Measurements from ENCODE around the gene KLHDC9. TPM values are rescaled to one million over a fixed set of nuclear protein-coding genes. Genes with fewer than 3 reads are reported as not detected.
A peak's percentile ranks its signal among the peaks of the same experiment; 100 is the strongest.

Gene KLHDC9
- total and polyA plus RNA-seq, 4 donors: 0.78 to 14.8 (median 5.2) TPM

DNA sequence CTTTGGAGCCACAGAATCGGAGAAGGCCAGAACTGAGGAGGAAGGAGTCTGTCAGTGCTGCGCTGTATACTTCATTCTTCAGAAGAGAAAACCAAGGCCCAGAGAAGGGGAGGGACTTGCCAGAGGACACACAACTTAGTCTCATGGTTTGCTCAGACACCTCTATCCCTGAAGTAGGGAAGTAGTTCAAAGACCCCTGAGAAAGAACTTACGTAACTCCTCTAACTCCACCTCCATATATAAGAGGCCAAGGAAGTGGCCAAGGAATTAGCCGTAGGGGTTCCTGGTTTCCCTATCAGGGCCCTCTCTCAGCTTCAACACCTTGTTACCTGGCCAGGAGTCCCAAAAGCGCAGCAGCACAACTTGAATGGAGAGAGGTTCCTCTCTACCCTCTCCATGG, 8.2 kb upstream of the KLHDC9 start:
- Histone ChIP-seq H3K4me3 (ENCODE audit: low read length in 2 of 2) (no peak overlapping the region), H3K4me1 (ENCODE audit: control insufficient read depth in 1 of 2, insufficient read depth in 2 of 2, low read length in 2 of 2) (no peaks in the 10 kb centered on the region), H3K36me3 (ENCODE audit: control insufficient read depth in 1 of 2, insufficient read depth in 2 of 2, low read length in 1 of 2) (no peaks in the 10 kb centered on the region), H3K27ac (ENCODE audit: low read depth in 1 of 2, low read length in 2 of 2) (no peak overlapping the region), H3K27me3 (ENCODE audit: control insufficient read depth in 1 of 2, insufficient read depth in 2 of 2, low read length in 1 of 2) (no peaks in the 10 kb centered on the region), H3K9me3 (ENCODE audit: control insufficient read depth, low read length) (no peaks in the 10 kb centered on the region)
- WGBS, 2 donors: 96% methylated on average over 5 of the region's 5 CpGs
- ATAC-seq (ENCODE audit: low FRiP score): no peak
- no peak for DNase-seq
- intact Hi-C loops (cut with DNase I): loop anchor here in 1 of 2 donors (5.0 kb wide), 1 partner anchor 93 kb away; no protein-coding TSS in a partner anchor

DNA sequence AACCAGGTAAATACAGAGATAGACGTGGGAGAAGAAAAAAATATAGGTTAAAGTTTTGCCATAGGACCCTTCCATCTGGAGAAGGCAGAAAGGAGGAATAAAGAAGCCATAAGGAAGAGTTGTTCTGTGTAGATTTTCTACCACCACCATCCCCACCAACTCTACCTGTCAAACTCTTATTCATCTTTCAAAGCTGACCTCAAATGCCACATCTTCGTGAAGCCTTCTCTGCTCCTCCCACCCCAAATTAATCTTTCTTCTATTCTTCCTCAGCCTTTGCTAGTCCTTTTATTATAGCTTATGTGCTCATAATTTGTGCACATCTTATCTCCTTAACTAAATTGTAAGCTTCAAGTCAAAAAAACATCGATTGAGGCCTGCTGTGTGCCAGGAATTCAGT, 7.5 kb upstream of the KLHDC9 start:
- DNase-seq (no peak), ATAC-seq (ENCODE audit: low FRiP score) (no peak)
- intact Hi-C loops (cut with DNase I): loop anchor here in 1 of 2 donors (5.0 kb wide), 1 partner anchor 93 kb away; no protein-coding TSS in a partner anchor

DNA sequence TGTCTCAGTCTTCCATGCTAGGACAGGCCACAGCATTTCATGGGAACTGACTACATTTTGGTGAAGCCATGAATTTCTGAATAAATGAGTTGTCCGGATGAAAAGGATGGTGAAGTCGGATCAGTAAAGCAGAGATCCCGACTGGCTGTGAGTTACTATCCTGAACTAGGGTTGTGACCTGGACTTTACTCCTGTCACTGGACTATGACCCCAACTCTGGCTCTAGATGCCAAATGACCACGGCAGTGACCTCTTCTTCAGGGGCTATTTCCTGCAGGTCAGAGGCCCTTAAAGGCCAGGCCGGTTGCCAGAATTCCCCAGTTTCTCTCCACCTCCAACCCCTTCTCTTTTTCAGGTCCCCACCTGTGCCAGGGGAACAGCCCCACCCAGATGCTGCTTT, 7.1 kb upstream of the KLHDC9 start:
- no peak overlapping the region for H3K4me3 ChIP-seq (ENCODE audit: low read length in 2 of 2)
- WGBS, 2 donors: 82 to 86% methylated on average over 5 of the region's 5 CpGs
- H3K36me3 ChIP-seq (ENCODE audit: control insufficient read depth in 1 of 2, insufficient read depth in 2 of 2, low read length in 1 of 2): no peaks in the 10 kb centered on the region
- H3K9me3 ChIP-seq (ENCODE audit: control insufficient read depth, low read length): no peaks in the 10 kb centered on the region
- H3K27ac ChIP-seq (ENCODE audit: low read depth in 1 of 2, low read length in 2 of 2): no peak overlapping the region
- DNase-seq (no peak), ATAC-seq (ENCODE audit: low FRiP score) (no peak)
- H3K27me3 ChIP-seq (ENCODE audit: control insufficient read depth in 1 of 2, insufficient read depth in 2 of 2, low read length in 1 of 2): no peaks in the 10 kb centered on the region
- no peaks in the 10 kb centered on the region for H3K4me1 ChIP-seq (ENCODE audit: control insufficient read depth in 1 of 2, insufficient read depth in 2 of 2, low read length in 2 of 2)
- intact Hi-C loops (cut with DNase I): loop anchor here in 1 of 2 donors (5.0 kb wide), 1 partner anchor 94 kb away; no protein-coding TSS in a partner anchor

More for the DNA sequence above, 7.5 kb upstream of the KLHDC9 start:
- H3K4me3 ChIP-seq (ENCODE audit: low read length in 2 of 2): no peak overlapping the region
- WGBS, 2 donors: 75 to 80% methylated on average over 3 of the region's 3 CpGs
- H3K36me3 ChIP-seq (ENCODE audit: control insufficient read depth in 1 of 2, insufficient read depth in 2 of 2, low read length in 1 of 2): no peaks in the 10 kb centered on the region
- no peak overlapping the region for H3K27ac ChIP-seq (ENCODE audit: low read depth in 1 of 2, low read length in 2 of 2)
- H3K9me3 ChIP-seq (ENCODE audit: control insufficient read depth, low read length): no peaks in the 10 kb centered on the region
- no peaks in the 10 kb centered on the region for H3K27me3 ChIP-seq (ENCODE audit: control insufficient read depth in 1 of 2, insufficient read depth in 2 of 2, low read length in 1 of 2)
- H3K4me1 ChIP-seq (ENCODE audit: control insufficient read depth in 1 of 2, insufficient read depth in 2 of 2, low read length in 2 of 2): no peaks in the 10 kb centered on the region

DNA sequence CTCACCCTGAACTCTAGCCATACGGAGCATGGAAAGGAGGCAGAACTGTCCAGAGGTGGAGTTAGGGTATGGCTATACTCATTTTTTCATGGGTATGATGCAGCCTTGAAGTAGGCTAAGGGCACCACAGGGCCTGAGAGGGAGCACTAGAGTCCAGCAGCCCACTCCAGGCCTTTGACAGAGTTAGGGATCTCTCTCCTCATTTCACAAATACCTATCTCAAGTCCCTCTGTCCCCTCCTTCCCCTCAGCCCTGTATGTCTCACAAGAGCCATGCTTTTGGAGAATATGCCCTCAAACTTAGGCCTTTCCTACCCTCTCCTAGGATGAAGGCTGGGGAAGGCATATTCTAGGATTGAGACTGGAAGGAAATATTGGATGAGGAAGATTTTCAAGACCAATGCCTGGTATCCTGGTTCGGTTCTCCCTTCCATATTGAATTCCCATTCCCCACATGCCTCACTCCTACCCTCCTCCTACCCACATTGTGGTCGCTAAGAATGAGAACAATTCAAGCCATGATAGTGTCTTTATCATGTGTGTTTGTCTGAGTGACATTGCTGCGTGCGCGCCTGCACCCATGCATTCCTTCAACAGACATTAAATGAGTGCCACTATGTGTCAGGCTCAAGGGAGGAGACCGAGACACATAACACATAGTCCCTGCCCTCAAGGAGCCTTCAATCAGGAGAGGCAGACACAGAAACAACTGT, 6.2 kb upstream of the KLHDC9 start:
- 88 to 92% methylated on average over 7 of the region's 7 CpGs for WGBS, 2 donors
- ATAC-seq (ENCODE audit: low FRiP score) (no peak), DNase-seq (no peak)
- intact Hi-C loops (cut with DNase I): loop anchor here in 1 of 2 donors (5.0 kb wide), 1 partner anchor 95 kb away; no protein-coding TSS in a partner anchor
- H3K27ac ChIP-seq (ENCODE audit: low read depth in 1 of 2, low read length in 2 of 2): no peak overlapping the region
- no peaks in the 10 kb centered on the region for H3K27me3 ChIP-seq (ENCODE audit: control insufficient read depth in 1 of 2, insufficient read depth in 2 of 2, low read length in 1 of 2)
- H3K4me3 ChIP-seq (ENCODE audit: low read length in 2 of 2): no peak overlapping the region
- no peaks in the 10 kb centered on the region for H3K9me3 ChIP-seq (ENCODE audit: control insufficient read depth, low read length)
- no peaks in the 10 kb centered on the region for H3K36me3 ChIP-seq (ENCODE audit: control insufficient read depth in 1 of 2, insufficient read depth in 2 of 2, low read length in 1 of 2)
- no peaks in the 10 kb centered on the region for H3K4me1 ChIP-seq (ENCODE audit: control insufficient read depth in 1 of 2, insufficient read depth in 2 of 2, low read length in 2 of 2)

DNA sequence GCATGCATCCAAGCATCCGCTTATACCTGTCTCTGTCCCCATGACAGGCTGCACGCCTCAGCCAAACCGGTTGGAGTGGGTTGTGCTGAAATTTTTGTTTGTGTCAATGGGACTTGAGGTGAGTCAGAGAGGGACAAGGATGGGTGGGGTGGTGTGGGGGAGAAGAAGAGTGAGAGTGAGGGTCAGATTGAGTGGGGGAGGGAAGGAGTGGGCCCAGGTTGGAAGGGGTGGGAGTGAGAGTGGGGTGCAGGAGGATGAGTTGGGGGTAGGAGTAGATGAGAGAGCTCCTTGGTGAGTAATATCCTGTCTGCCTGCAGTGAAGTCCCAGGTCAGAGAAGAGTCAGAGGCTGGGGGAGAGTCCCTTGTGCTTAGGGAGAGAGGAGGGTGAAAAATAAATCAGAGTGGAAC, 5.5 kb upstream of the KLHDC9 start:
- WGBS, 2 donors: 82 to 90% methylated on average over 3 of the region's 3 CpGs
- Histone ChIP-seq H3K27ac (ENCODE audit: low read depth in 1 of 2, low read length in 2 of 2) (no peak overlapping the region), H3K4me1 (ENCODE audit: control insufficient read depth in 1 of 2, insufficient read depth in 2 of 2, low read length in 2 of 2) (peaks cover 0 to 2% of the 10 kb centered on the region in 2 donors), H3K27me3 (ENCODE audit: control insufficient read depth in 1 of 2, insufficient read depth in 2 of 2, low read length in 1 of 2) (no peaks in the 10 kb centered on the region), H3K36me3 (ENCODE audit: control insufficient read depth in 1 of 2, insufficient read depth in 2 of 2, low read length in 1 of 2) (no peaks in the 10 kb centered on the region), H3K4me3 (ENCODE audit: low read length in 2 of 2) (no peak overlapping the region), H3K9me3 (ENCODE audit: control insufficient read depth, low read length) (no peaks in the 10 kb centered on the region)
- DNase-seq: no peak
- intact Hi-C loops (cut with DNase I): loop anchor here in 1 of 2 donors (5.0 kb wide), 1 partner anchor 95 kb away; no protein-coding TSS in a partner anchor
- ATAC-seq (ENCODE audit: low FRiP score): no peak

DNA sequence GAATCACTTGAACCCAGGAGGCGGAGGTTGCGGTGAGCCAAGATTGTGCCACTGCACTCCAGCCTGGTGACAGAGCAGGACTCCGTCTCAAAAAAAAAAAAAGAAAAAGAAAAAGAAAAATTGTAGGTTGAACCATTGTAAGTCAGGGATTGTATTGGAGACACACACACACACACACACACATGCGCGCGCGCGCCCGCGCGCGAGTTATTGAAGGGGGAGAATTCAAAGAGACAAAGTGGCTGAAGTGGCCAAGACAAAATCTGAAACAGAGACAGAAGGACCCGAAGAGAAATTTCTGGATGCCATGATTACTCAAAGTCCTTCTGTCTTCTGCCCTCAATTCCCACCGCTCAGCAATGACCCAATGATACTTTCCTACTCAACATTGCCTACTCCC, 3.7 kb upstream of the KLHDC9 start:
- 95 to 97% methylated on average over 13 to 14 of the region's 14 CpGs for WGBS, 2 donors
- intact Hi-C loops (cut with DNase I): loop anchor here in 1 of 2 donors (5.0 kb wide), 1 partner anchor 97 kb away; no protein-coding TSS in a partner anchor

DNA sequence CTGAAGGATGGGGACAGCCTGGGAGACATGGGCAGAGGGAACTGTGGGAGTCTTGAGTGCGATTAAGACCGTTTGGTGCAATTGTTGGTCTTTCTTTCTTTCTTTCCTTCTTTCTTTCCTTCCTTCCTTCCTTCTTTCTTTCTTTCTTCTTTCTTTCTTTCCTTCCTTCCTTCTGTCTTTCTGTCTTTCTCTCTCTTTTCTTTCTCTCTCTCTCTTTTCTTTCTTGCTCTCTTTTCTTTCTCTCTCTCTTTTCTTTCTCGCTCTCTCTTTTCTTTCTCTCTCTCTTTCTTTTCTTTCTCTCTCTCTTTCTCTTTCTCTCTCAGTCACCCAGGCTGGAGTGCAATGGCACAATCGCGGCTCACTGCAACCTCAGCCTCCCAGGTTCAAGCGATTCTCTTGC, 2.9 kb upstream of the KLHDC9 start:
- WGBS, 2 donors: 92 to 94% methylated on average over 6 of the region's 6 CpGs
- DNase-seq: no peak
- Histone ChIP-seq H3K9me3 (ENCODE audit: control insufficient read depth, low read length) (no peaks in the 10 kb centered on the region), H3K4me3 (ENCODE audit: low read length in 2 of 2) (no peak overlapping the region), H3K27ac (ENCODE audit: low read depth in 1 of 2, low read length in 2 of 2) (no peak overlapping the region), H3K27me3 (ENCODE audit: control insufficient read depth in 1 of 2, insufficient read depth in 2 of 2, low read length in 1 of 2) (no peaks in the 10 kb centered on the region), H3K36me3 (ENCODE audit: control insufficient read depth in 1 of 2, insufficient read depth in 2 of 2, low read length in 1 of 2) (no peaks in the 10 kb centered on the region), H3K4me1 (ENCODE audit: control insufficient read depth in 1 of 2, insufficient read depth in 2 of 2, low read length in 2 of 2) (peaks cover 0 to 2% of the 10 kb centered on the region in 2 donors)
- no peak for ATAC-seq (ENCODE audit: low FRiP score)
- intact Hi-C loops (cut with DNase I): loop anchor here in 1 of 2 donors (5.0 kb wide), 1 partner anchor 98 kb away; no protein-coding TSS in a partner anchor

More for the DNA sequence above, 3.7 kb upstream of the KLHDC9 start:
- H3K4me3 ChIP-seq (ENCODE audit: low read length in 2 of 2): no peak overlapping the region
- no peaks in the 10 kb centered on the region for H3K9me3 ChIP-seq (ENCODE audit: control insufficient read depth, low read length)
- H3K27ac ChIP-seq (ENCODE audit: low read depth in 1 of 2, low read length in 2 of 2): no peak overlapping the region
- no peak for DNase-seq
- peaks cover 0 to 2% of the 10 kb centered on the region in 2 donors for H3K4me1 ChIP-seq (ENCODE audit: control insufficient read depth in 1 of 2, insufficient read depth in 2 of 2, low read length in 2 of 2)
- H3K27me3 ChIP-seq (ENCODE audit: control insufficient read depth in 1 of 2, insufficient read depth in 2 of 2, low read length in 1 of 2): no peaks in the 10 kb centered on the region
- no peak for ATAC-seq (ENCODE audit: low FRiP score)
- H3K36me3 ChIP-seq (ENCODE audit: control insufficient read depth in 1 of 2, insufficient read depth in 2 of 2, low read length in 1 of 2): no peaks in the 10 kb centered on the region

DNA sequence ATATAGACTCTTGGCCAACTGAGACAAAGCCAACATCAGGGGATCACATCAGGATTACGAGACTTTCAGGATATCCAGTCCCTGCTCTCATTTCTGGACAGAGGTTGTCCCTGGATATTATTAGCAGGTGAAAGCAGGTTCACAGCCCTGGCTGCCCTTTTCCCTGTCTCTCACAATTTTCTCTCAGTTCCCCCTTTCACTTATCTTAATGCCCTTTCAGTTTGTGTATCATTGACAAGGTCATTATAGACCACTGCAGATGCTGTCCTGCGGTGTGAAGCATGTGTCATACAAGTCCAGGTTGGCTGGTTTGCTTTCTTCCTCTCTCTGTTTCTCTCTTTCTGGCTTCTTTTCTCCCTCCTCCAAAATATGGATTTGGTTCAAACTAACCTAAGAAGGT, 2.1 kb upstream of the KLHDC9 start:
- ATAC-seq (ENCODE audit: low FRiP score): no peak
- Histone ChIP-seq H3K36me3 (ENCODE audit: control insufficient read depth in 1 of 2, insufficient read depth in 2 of 2, low read length in 1 of 2) (no peaks in the 10 kb centered on the region), H3K27me3 (ENCODE audit: control insufficient read depth in 1 of 2, insufficient read depth in 2 of 2, low read length in 1 of 2) (no peaks in the 10 kb centered on the region), H3K4me3 (ENCODE audit: low read length in 2 of 2) (no peak overlapping the region), H3K4me1 (ENCODE audit: control insufficient read depth in 1 of 2, insufficient read depth in 2 of 2, low read length in 2 of 2) (peaks cover 0 to 2% of the 10 kb centered on the region in 2 donors), H3K27ac (ENCODE audit: low read depth in 1 of 2, low read length in 2 of 2) (no peak overlapping the region), H3K9me3 (ENCODE audit: control insufficient read depth, low read length) (no peaks in the 10 kb centered on the region)
- no peak for DNase-seq
- intact Hi-C loops (cut with DNase I): loop anchor here in 1 of 2 donors (5.0 kb wide), 1 partner anchor 99 kb away; no protein-coding TSS in a partner anchor
- 96 to 97% methylated on average over 2 of the region's 2 CpGs for WGBS, 2 donors

DNA sequence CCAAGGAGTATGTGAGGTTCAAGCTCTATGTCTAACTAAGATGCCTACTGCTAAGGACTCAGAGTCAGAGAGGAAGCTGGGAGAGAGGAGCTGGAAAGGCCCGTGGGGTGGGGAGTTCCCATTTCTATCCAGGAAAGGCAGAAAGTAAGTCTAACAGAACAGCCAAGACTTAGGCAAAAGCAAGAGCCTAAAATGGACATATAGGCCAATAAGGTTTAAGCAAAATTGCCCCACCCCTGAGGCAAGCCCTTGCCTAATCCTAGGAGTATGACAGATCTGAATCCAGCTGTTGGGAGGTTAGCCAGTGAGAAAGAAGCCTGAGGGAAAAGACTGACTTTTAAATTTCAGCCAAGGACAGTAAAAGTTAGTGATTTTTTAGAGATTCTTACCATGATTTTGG, 1.6 kb upstream of the KLHDC9 start:
- Histone ChIP-seq H3K4me3 (ENCODE audit: low read length in 2 of 2) (no peak overlapping the region), H3K27ac (ENCODE audit: low read depth in 1 of 2, low read length in 2 of 2) (no peak overlapping the region), H3K9me3 (ENCODE audit: control insufficient read depth, low read length) (no peaks in the 10 kb centered on the region), H3K36me3 (ENCODE audit: control insufficient read depth in 1 of 2, insufficient read depth in 2 of 2, low read length in 1 of 2) (peaks cover 0 to under 1% of the 10 kb centered on the region in 2 donors), H3K27me3 (ENCODE audit: control insufficient read depth in 1 of 2, insufficient read depth in 2 of 2, low read length in 1 of 2) (no peaks in the 10 kb centered on the region), H3K4me1 (ENCODE audit: control insufficient read depth in 1 of 2, insufficient read depth in 2 of 2, low read length in 2 of 2) (peaks cover 0 to 2% of the 10 kb centered on the region in 2 donors)
- ATAC-seq (ENCODE audit: low FRiP score): peak; percentile 31
- DNase-seq: no peak
- WGBS, 2 donors: 48 to 60% methylated on average over 1 of the region's 1 CpG
- intact Hi-C loops (cut with DNase I): loop anchor here in 1 of 2 donors (5.0 kb wide), 1 partner anchor 99 kb away; no protein-coding TSS in a partner anchor
